WTC11 (cell line): Measurements from ENCODE around the gene SLC10A6. TPM values are rescaled to one million over a fixed set of nuclear protein-coding genes. Genes with fewer than 3 reads are reported as not detected.

Experiments used
- ATAC-seq: fragments of 200-7000 bp; cut with Tn5 transposase; 2 replicates; pipeline ENCODE4 v1.10.0; 2021; ENCODE audit warnings: mild to moderate bottlenecking, moderate library complexity
- CTCF ChIA-PET: fragments of 300-600 bp; sonication (Branson Sonifier 250); formaldehyde crosslinking; loops from one replicate; lab custom pipeline; 2021; ENCODE audit warnings: antibody characterized with exemption; lab: Charles Lee
- POLR2A ChIA-PET: fragments of 350-600 bp; sonication (Branson Sonifier 250); formaldehyde crosslinking; loops from one replicate; lab custom pipeline; 2021; ENCODE audit warnings: antibody characterized with exemption; lab: Charles Lee
- DNase-seq: peaks from one replicate; pipeline ENCODE4 v3.0.0; 2021; ENCODE audit warnings: low spot score
- H3K27ac Mint-ChIP-seq: 2 replicates; pipeline ENCODE4 v1.8.0; 2021; ENCODE audit warnings: mixed read lengths
- H3K27me3 Mint-ChIP-seq: 2 replicates; pipeline ENCODE4 v1.8.0; 2021; ENCODE audit warnings: low read depth, mild to moderate bottlenecking, moderate library complexity, mixed read lengths
- H3K36me3 Mint-ChIP-seq: 2 replicates; pipeline ENCODE4 v1.8.0; 2021; ENCODE audit warnings: mixed read lengths
- H3K4me1 Mint-ChIP-seq: 2 replicates; pipeline ENCODE4 v1.8.0; 2022; ENCODE audit warnings: mixed read lengths
- H3K4me3 Mint-ChIP-seq: 2 replicates; pipeline ENCODE4 v1.8.0; 2021; ENCODE audit warnings: mild to moderate bottlenecking, moderate library complexity, mixed read lengths
- H3K9me3 Mint-ChIP-seq: 2 replicates; pipeline ENCODE4 v1.8.0; 2021; ENCODE audit warnings: mixed read lengths
- ATF3 ChIP-seq: sonication (generic); formaldehyde crosslinking; conservative IDR thresholded peaks from 2 replicates; pipeline ENCODE4 v1.8.1; 2022; ENCODE audit warnings: mild to moderate bottlenecking, missing genetic modification reagents
- CBFB ChIP-seq: sonication (generic); formaldehyde crosslinking; IDR thresholded peaks from 2 replicates; pipeline ENCODE4 v1.8.1; 2022; ENCODE audit warnings: mild to moderate bottlenecking, low read depth, missing genetic modification reagents
- E2F1 ChIP-seq: sonication (generic); formaldehyde crosslinking; IDR thresholded peaks from 2 replicates; pipeline ENCODE4 v1.8.0; 2022; ENCODE audit warnings: mild to moderate bottlenecking, missing genetic modification reagents
- E2F5 ChIP-seq: sonication (generic); formaldehyde crosslinking; IDR thresholded peaks from 2 replicates; pipeline ENCODE4 v1.8.1; 2022; ENCODE audit warnings: mild to moderate bottlenecking, moderate library complexity, missing genetic modification reagents
- FOXK1 ChIP-seq: sonication (generic); formaldehyde crosslinking; IDR thresholded peaks from 2 replicates; pipeline ENCODE4 v1.8.0; 2022; ENCODE audit warnings: mild to moderate bottlenecking, moderate library complexity, missing genetic modification reagents
- FOXP1 ChIP-seq: sonication (generic); formaldehyde crosslinking; IDR thresholded peaks from 2 replicates; pipeline ENCODE4 v1.8.0; 2022; ENCODE audit warnings: missing genetic modification reagents, mild to moderate bottlenecking, moderate library complexity, borderline replicate concordance
- GTF2I ChIP-seq: fragments of 250-450 bp; sonication (Bioruptor Pico); conservative IDR thresholded peaks from 2 replicates; pipeline ENCODE4 v1.4.0; 2021; ENCODE audit warnings: mild to moderate bottlenecking
- MLX ChIP-seq: sonication (generic); formaldehyde crosslinking; IDR thresholded peaks from 2 replicates; pipeline ENCODE4 v1.8.1; 2023; ENCODE audit warnings: mild to moderate bottlenecking, missing genetic modification reagents, moderate library complexity
- NR2C2 ChIP-seq: sonication (generic); formaldehyde crosslinking; IDR thresholded peaks from 2 replicates; pipeline ENCODE4 v1.8.0; 2022; ENCODE audit warnings: mild to moderate bottlenecking, missing genetic modification reagents
- NR3C1 ChIP-seq: sonication (generic); formaldehyde crosslinking; conservative IDR thresholded peaks from 2 replicates; pipeline ENCODE4 v1.8.1; 2023; ENCODE audit warnings: low read depth, mild to moderate bottlenecking, missing genetic modification reagents
- OVOL2 ChIP-seq: fragments of 250-450 bp; sonication (Bioruptor Pico); IDR thresholded peaks from 2 replicates; pipeline ENCODE4 v1.9.0; 2021; ENCODE audit warnings: mild to moderate bottlenecking, borderline replicate concordance
- RORB ChIP-seq: fragments of 250-450 bp; sonication (Bioruptor Pico); IDR thresholded peaks from 2 replicates; pipeline ENCODE4 v1.9.0; 2021; ENCODE audit warnings: mild to moderate bottlenecking
- SOX15 ChIP-seq: fragments of 250-450 bp; sonication (Bioruptor Pico); IDR thresholded peaks from 2 replicates; pipeline ENCODE4 v1.9.0; 2021; ENCODE audit warnings: mild to moderate bottlenecking
- TEAD1 ChIP-seq: sonication (generic); formaldehyde crosslinking; IDR thresholded peaks from 2 replicates; pipeline ENCODE4 v1.8.0; 2022; ENCODE audit warnings: mild to moderate bottlenecking, missing genetic modification reagents
- USF1 ChIP-seq: sonication (generic); formaldehyde crosslinking; IDR thresholded peaks from 2 replicates; pipeline ENCODE4 v1.8.0; 2022; ENCODE audit warnings: mild to moderate bottlenecking, missing genetic modification reagents
- ZMAT4 ChIP-seq: fragments of 250-450 bp; sonication (Bioruptor Pico); IDR thresholded peaks from 2 replicates; pipeline ENCODE4 v1.9.0; 2021; ENCODE audit warnings: mild to moderate bottlenecking
- ZNF317 ChIP-seq: sonication (generic); formaldehyde crosslinking; IDR thresholded peaks from 2 replicates; pipeline ENCODE4 v1.8.1; 2023; ENCODE audit warnings: low read depth, mild to moderate bottlenecking, moderate library complexity, missing genetic modification reagents, borderline replicate concordance
- ZNF423 ChIP-seq: fragments of 250-450 bp; sonication (Bioruptor Pico); IDR thresholded peaks from 2 replicates; pipeline ENCODE4 v2.1.2; 2022; ENCODE audit warnings: mild to moderate bottlenecking, moderate library complexity
- ZNF425 ChIP-seq: fragments of 250-450 bp; sonication (Bioruptor Pico); conservative IDR thresholded peaks from 2 replicates; pipeline ENCODE4 v1.9.0; 2021; ENCODE audit warnings: mild to moderate bottlenecking
- ZNF512 ChIP-seq: sonication (generic); formaldehyde crosslinking; IDR thresholded peaks from 2 replicates; pipeline ENCODE4 v1.8.1; 2022; ENCODE audit warnings: missing genetic modification reagents, borderline replicate concordance
- ZNF671 ChIP-seq: fragments of 250-450 bp; sonication (Bioruptor Pico); IDR thresholded peaks from 2 replicates; pipeline ENCODE4 v1.8.0; 2021; ENCODE audit warnings: mild to moderate bottlenecking
- total RNA-seq: library from RNA; stranded (reverse); gene quantifications from 3 replicates; pipeline ENCODE4 v1.2.3, GENCODE V29; 2021

SLC10A6 gene
- total RNA-seq, 1 experiment from 2014 or later, result not detected

- no peak for TF ChIP-seq FOXK1 (CRISPR knock-in tag)
- TF ChIP-seq NR2C2 (CRISPR knock-in tag), result no peak
- no peak for TF ChIP-seq ATF3 (CRISPR knock-in tag)
- TF ChIP-seq NR3C1 (CRISPR knock-in tag), result no peak
Measured at GRCh38 chr4:86815653-86816052, 33.5 kb downstream of the SLC10A6 start (continued).

GRCh38 chr4:86810847-86811246 is 38.3 kb downstream of the SLC10A6 start:
- no peak for DNase-seq
- no peak for ATAC-seq
- H3K36me3 Mint-ChIP-seq, result peaks cover 64% of the 10 kb centered on the region
- no peak overlapping the region for H3K4me3 Mint-ChIP-seq
- ChIA-PET CTCF (no interaction called here), POLR2A (no interaction called here)
- no peak for TF ChIP-seq ZNF423 (CRISPR knock-in tag)
- no peak for TF ChIP-seq CBFB (CRISPR knock-in tag)
- no peak for TF ChIP-seq MLX (CRISPR knock-in tag)
- TF ChIP-seq ZNF425 (CRISPR knock-in tag), result no peak
- no peak for TF ChIP-seq NR2C2 (CRISPR knock-in tag)
- H3K27ac Mint-ChIP-seq, result no peak overlapping the region
- H3K4me1 Mint-ChIP-seq, result 0 out of 2 replicates have a peak, but pooled peaks cover 5% of the 10 kb centered on the region
- no peaks in the 10 kb centered on the region for H3K27me3 Mint-ChIP-seq
- peaks cover 9% of the 10 kb centered on the region for H3K9me3 Mint-ChIP-seq

- no peak for DNase-seq
- Mint-ChIP-seq H3K36me3 (peaks cover 58% of the 10 kb centered on the region), H3K4me3 (no peak overlapping the region)
- TF ChIP-seq USF1 (CRISPR knock-in tag) (no peak), RORB (CRISPR knock-in tag) (no peak), ZNF512 (CRISPR knock-in tag) (no peak), ZMAT4 (no peak), E2F5 (CRISPR knock-in tag) (no peak), OVOL2 (CRISPR knock-in tag) (no peak), GTF2I (no peak), ZNF671 (CRISPR knock-in tag) (no peak), TEAD1 (CRISPR knock-in tag) (no peak), SOX15 (no peak), ZNF317 (CRISPR knock-in tag) (no peak), E2F1 (CRISPR knock-in tag) (no peak), FOXP1 (CRISPR knock-in tag) (no peak)
- TF ChIP-seq, all 79 proteins: peak for 0
- no peak overlapping the region for H3K27ac Mint-ChIP-seq
- CTCF ChIA-PET, result no interaction called here
- 0 out of 2 replicates have a peak, but pooled peaks cover 5% of the 10 kb centered on the region for H3K4me1 Mint-ChIP-seq
- no peaks in the 10 kb centered on the region for H3K9me3 Mint-ChIP-seq
- no peaks in the 10 kb centered on the region for H3K27me3 Mint-ChIP-seq
- POLR2A ChIA-PET, result no interaction called here
- ATAC-seq, result no peak
Measured at GRCh38 chr4:86809809-86810208, 39.4 kb downstream of the SLC10A6 start.
